ENCODE data around the gene XPR1.

XPR1 gene

DNA sequence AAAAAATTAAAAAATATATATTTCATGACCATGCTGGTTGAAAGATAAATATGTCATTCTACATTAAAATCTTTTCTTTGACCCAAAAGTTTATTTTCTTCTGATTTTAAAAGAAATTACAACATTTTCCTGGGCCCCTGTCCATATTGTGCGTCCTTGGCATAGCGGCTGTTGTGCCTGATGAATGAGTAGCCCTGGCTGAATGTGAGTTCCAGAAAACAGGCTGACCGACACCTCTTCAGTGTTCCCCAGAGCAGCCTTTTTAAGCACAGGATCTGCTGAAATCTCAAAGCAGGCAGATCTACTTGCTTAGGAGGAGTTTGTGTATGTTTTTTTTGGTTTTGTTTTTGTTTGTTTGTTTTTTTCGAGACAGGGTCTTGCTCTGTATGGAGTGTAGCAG is 300.6 kb downstream of the XPR1 start:
- DNase-seq (ENCODE audit: low read depth): no peak

DNA sequence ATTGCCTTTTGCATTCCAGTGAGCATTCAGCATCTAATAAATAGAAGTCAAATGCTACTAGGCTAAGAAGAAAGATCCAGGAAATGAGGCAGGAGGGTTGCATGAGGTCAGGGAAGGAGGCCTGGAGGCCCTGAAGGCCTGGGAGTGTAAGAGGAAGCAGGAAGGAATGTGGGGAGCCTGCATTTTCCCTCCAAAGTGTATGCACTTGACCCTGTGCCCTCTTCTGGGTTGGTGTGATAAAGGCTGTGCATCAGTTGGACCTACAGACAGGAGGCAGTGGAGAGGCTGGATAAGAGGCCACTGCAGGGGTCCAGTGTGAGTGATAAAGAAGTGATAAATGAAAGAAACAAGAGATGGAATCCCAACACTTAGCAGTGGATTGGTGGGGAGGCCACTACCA is 301.3 kb downstream of the XPR1 start:
- DNase-seq (ENCODE audit: low read depth): no peak

DNA sequence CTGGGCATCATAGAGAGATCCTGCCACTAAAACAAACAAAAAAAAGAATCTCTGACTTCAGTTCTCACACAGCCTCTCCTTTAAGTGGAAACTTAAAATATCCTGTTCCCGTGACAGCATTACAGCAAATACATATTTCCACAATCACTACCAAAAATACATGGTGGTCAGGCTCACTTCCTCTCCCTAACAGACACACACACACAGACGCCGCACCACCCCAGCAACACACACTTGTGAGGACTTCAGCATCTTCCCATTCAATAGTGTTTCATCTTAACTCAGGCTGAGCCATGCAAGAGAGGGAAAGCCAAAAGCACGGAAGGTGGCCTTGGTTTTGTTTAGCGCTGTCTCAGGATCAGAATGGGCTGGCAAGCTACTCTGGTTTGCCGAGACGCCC is 302.7 kb downstream of the XPR1 start:
- no peak for DNase-seq (ENCODE audit: low read depth)

DNA sequence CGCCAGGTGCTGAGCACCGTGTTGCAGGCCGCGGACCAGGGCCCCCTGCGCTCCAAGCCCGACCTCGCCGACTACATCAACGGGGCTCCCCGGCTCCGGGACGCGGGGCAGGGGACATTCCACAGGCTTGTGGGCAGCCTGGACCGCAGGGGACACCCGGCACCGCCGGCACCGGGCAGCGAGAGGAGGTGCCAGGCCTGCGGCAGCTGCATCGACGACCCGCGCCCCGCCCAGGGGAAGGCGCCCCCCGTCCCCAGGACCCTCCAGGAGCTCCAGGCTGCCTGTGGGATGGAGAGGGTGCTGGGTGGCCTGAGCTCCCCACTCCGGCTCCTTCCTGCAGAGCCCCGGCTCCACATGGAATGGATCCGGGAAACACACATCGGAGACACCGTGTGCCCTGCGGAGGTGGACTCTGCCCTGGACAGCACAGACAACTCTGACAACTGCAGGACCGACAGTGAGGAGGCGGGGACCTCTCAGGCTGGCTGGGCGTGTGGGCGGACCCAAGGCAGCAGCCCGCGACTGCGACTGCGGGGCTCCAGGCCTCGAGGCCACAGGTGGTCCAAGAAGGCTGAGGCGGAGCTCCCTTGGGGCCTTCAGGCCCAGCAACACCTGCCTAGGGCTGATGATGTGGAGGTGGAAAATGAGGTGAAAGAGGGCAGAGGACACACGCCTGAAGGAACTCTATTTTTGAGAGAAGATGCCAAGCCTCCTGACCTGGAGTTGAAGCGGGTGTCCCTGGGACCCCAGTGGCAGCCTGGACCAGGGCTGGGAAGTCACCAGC is 303.7 kb downstream of the XPR1 start:
- DNase-seq (ENCODE audit: low read depth): no peak

DNA sequence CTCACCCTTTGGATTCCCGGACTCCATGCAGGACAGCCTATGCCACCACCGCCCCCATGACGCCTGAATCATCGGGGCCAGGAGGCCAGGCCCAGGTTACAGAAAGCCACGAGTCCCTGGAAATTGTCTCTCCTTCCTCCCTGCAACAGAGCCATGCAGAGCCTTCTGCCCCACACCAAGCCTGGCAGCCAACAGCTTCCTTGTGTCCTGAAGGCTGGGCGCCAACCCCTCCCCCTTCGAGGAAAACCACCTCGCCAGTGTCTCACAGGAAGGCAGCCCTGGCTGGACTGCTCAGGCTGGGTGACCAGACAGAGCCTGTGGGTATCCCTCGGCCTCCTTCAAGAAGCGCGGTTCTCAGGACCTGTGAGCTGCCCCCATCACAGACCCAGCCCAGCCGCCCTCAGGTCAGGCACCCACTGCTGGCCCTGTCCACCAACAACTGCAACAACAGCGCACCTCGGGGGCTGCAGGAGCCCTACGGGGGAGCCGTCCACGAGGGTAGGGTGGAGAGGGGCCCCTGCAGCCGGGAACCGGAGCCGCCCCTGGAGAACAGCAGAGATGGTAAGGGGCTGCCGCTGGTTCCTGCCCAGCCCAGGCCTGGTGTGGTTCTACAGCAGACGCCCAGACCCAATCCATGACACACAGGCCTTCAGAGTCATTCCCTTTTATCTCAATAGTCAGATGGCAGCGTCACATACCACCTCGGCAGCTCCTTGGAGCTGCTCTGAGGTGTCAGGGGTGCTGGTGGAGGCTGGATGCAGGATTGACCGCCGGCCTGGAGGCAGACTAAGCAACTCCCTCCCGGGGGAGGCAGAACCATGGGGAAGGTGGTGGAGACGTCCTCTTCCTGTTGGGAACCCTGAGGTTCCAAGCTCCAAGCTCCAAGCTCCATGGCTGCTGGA is 304.5 kb downstream of the XPR1 start:
- no peak for DNase-seq (ENCODE audit: low read depth)

DNA sequence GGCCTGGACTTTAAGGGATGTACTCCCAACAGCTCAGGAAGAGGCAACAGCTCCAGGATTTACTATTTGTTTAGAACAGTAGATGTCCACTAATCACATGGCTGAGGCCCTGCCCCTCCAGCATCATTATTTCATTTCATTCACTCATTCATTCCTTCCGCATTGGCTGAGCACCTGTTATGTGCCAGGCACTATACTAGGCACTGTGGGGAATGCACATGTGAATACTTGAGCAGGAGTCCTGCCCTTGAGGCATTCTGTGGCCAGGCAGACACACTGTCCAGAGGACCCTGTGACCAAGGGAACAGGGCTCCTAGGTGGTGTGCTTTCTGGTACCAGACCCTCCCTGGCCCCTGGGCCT is 305.2 kb downstream of the XPR1 start:
- no peak for DNase-seq (ENCODE audit: low read depth)

DNA sequence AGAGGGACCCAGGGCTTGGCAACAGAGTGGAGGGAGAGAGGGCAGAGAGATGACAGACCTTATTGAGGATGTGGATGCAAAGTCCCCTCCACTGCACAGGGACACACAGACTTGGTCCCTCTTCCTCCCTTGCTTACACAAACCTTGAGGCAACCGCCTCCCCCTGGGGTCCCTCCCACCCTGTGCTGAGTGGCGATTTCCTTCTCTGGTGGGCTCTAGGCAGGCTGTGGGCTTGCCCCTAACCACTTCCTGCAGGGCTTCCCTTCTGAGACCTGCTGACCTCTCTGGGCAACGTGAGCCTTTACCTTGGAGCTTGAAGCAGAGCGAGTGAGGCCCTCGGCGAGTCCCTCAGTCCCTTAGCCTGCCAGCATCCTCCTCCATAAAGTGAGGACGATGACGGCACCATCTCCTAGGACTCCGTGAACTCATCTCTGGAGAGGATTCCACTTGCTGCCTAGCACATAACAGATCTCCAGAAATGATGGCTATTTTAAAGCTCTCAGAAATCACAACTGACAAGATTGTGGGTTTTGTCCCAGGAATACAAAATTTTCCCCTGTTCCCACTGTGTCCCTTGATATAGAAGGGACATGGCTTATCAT is 305.9 kb downstream of the XPR1 start:
- DNase-seq (ENCODE audit: low read depth): no peak

DNA sequence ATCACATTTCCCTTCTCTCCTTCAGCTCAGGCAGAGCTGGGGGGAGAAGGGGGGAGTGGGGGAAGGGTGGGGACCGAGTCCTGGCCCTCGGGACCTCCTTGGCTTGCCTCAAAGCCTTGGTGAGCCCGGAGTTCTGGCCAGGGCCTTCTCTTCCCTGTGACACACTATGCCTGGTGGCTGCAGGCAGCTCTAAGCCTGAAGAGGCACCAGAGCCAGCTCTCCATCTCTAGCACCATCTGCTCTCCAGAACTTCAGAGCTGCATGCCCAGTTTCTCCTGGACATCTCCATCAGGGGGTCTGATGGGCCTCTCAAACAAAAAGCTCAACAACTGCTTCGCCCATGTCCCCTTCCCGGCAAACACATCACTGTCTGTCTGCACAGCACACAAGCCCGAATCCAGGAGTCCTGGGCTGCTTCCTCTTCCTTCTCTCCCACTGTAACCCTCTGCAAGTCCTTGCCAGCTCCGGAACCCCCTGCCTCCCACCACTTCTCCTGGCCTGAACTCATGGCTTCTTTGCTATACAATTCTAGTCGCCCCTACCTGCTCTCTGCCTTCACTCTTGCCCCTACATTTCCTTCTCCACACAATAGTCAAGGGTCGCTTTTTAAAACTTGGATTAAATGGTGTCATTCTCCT is 307.4 kb downstream of the XPR1 start:
- DNase-seq (ENCODE audit: low read depth): no peak

DNA sequence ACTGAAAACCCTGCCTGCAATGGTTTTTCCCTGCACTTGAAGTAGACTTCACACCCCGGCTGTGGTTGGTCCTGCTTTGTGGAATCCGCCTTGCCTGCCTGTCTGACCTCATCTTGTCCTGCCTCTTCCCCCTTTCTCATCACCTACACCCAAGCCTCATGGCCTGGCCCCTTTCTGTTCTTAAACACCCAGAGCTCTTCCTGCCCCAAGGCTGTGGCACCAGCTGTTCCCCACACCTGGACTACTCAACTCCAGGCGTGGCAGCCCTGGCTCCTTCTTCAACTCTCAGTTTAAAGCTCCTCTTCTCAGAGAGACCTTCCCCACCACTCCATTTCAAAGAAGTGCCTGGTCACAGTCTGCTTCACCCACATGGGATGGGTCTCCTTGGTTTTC is 307.9 kb downstream of the XPR1 start:
- no peak for DNase-seq (ENCODE audit: low read depth)

All from non-pigmented ciliary epithelial cell (primary cell).